ENCODE measurements around the gene HES4.

GRCh38 chr1:970973-971730 lies 28.7 kb downstream of the HES4 start:
- no peak for TF ChIP-seq CTCF (IDR thresholded peaks at IDR 0.05)
- TF ChIP-seq POLR2A (IDR thresholded peaks at IDR 0.05) = no peak

Data from lower leg skin (tissue), 3 donors.